ENCODE measurements around the gene CNOT11. TPM values are rescaled to one million over a fixed set of nuclear protein-coding genes. Genes with fewer than 3 reads are reported as not detected.
A peak's percentile ranks its signal among the peaks of the same experiment; 100 is the strongest.

The CNOT11 gene
- total and polyA plus RNA-seq, 2 of the 13 experiments (the other 11 are each of a cell fraction or from before 2014, with no cell fraction given) = 114 to 209 TPM

Small RNA genes within 50 kb of the gene (microRNA-seq; reads per million reads assigned to microRNA genes)
- gene MIR5696 = 2.4 reads per million, percentile 13 among the genes with 10 or more reads in this experiment

Small RNA genes within 50 kb of the gene (small RNA-seq; reads per million reads assigned to genes)
- 0 to 17.4 (median 5.5) reads per million in 3 experiments for gene MIR5696 (ENCODE audit: insufficient read depth in 2 of 3, insufficient read length in 3 of 3, low read depth in 2 of 3, low replicate concordance in 1 of 3)
- 7.5 to 29.0 (median 10.6) reads per million in 3 experiments for gene SNORD89 (ENCODE audit: insufficient read depth in 2 of 3, insufficient read length in 3 of 3, low read depth in 2 of 3, low replicate concordance in 1 of 3)

Other genes starting within 250 kb of the CNOT11 start
- gene TBC1D8, start 101.5 kb upstream of the CNOT11 start, total RNA-seq (2016; rRNA removed; fragmentation: Illumina TruSeq; extraction: Trizol) = 24.6 and 45.1 TPM in 2 replicates
- 95.4 and 109 TPM in 2 replicates for gene TBC1D8, start 101.5 kb upstream of the CNOT11 start, polyA plus RNA-seq (2011; rRNA removed)
- gene RNF149, start 55.8 kb downstream of the CNOT11 start, total RNA-seq (2016; rRNA removed; fragmentation: Illumina TruSeq; extraction: Trizol) = 45.7 and 109 TPM in 2 replicates
- 87.2 and 87.6 TPM in 2 replicates for gene RNF149, start 55.8 kb downstream of the CNOT11 start, polyA plus RNA-seq (2011; rRNA removed)
- 0.18 TPM in 1 of 2 replicates, not detected in the other for gene CREG2, start 134.6 kb downstream of the CNOT11 start, total RNA-seq (2016; rRNA removed; fragmentation: Illumina TruSeq; extraction: Trizol)
- 0.20 and 0.26 TPM in 2 replicates for gene CREG2, start 134.6 kb downstream of the CNOT11 start, polyA plus RNA-seq (2011; rRNA removed)
- gene RFX8, start 222.2 kb downstream of the CNOT11 start, total RNA-seq (2016; rRNA removed; fragmentation: Illumina TruSeq; extraction: Trizol) = not detected in 2 replicates
- not detected in 2 replicates for gene RFX8, start 222.2 kb downstream of the CNOT11 start, polyA plus RNA-seq (2011; rRNA removed)

Data from HepG2 (cell line).